HEK293 (cell line): ENCODE measurements around the gene DENND1A.

ENCODE experiments used
- CTCF ChIA-PET: fragments of 350-600 bp; formaldehyde crosslinking; extraction: SDS; loops from one replicate; lab custom pipeline; 2021; ENCODE audit warnings: antibody characterized with exemption; lab: Yijun Ruan, JAX
- POLR2A ChIA-PET: fragments of 300-600 bp; formaldehyde crosslinking; extraction: SDS; loops from one replicate; lab custom pipeline; 2020; ENCODE audit warnings: antibody characterized with exemption, inconsistent platforms; lab: Yijun Ruan, JAX
- H3K27ac ChIP-seq: fragments of 200-500 bp; sonication (Bioruptor generic); 2 replicates; pipeline ENCODE4 v1.5.1; 2014; ENCODE audit warnings: low read depth, low read length, control low read depth, inconsistent platforms; ENCODE audit errors: extremely low read depth
- H3K36me3 ChIP-seq, 2 experiments: fragments of 200-500 bp in 1 of 2; sonication (Bioruptor generic) in 1 of 2; 1 replicate in 1 of 2; 2 replicates in 1 of 2; pipeline ENCODE4 v1.5.1; 2014 to 2017; ENCODE audit warnings: inconsistent platforms in 2 of 2, low read length in 2 of 2; ENCODE audit not compliant: control insufficient read depth in 2 of 2, insufficient read depth in 1 of 2
- H3K4me1 ChIP-seq: fragments of 200-500 bp; sonication (Bioruptor generic); 2 replicates; pipeline ENCODE4 v1.5.1; 2014; ENCODE audit warnings: mild to moderate bottlenecking, low read length, inconsistent platforms; ENCODE audit not compliant: control insufficient read depth, insufficient read depth
- H3K4me3 ChIP-seq: 2 replicates; pipeline ENCODE4 v1.5.1; 2011; ENCODE audit warnings: low read depth, mild to moderate bottlenecking, control low read depth, low read length, moderate library complexity
- H3K9me3 ChIP-seq: fragments of 200-500 bp; sonication (Bioruptor generic); 2 replicates; pipeline ENCODE4 v1.5.1; 2014; ENCODE audit warnings: low read depth, low read length, inconsistent platforms; ENCODE audit not compliant: control insufficient read depth, insufficient read depth
- EGR2 ChIP-seq: fragments of 450-650 bp; formaldehyde crosslinking; IDR thresholded peaks from 2 replicates; pipeline ENCODE4 v1.5.1; 2016; ENCODE audit warnings: low read depth, missing biosample characterization, missing genetic modification characterization
- GLI2 ChIP-seq: fragments of 450-650 bp; formaldehyde crosslinking; IDR thresholded peaks from 2 replicates; pipeline ENCODE4; 2017; ENCODE audit warnings: missing biosample characterization, missing genetic modification characterization, low read depth, borderline replicate concordance
- HOXA7 ChIP-seq: sonication (generic); formaldehyde crosslinking; IDR thresholded peaks from 2 replicates; pipeline ENCODE4 v1.8.1; 2022; ENCODE audit warnings: missing genetic modification reagents, borderline replicate concordance
- KLF16 ChIP-seq: fragments of 450-650 bp; formaldehyde crosslinking; IDR thresholded peaks from 2 replicates; pipeline ENCODE4 v1.5.1; 2017; ENCODE audit warnings: missing biosample characterization, missing genetic modification characterization
- MZF1 ChIP-seq: fragments of 450-650 bp; formaldehyde crosslinking; IDR thresholded peaks from 2 replicates; pipeline ENCODE4 v1.5.1; 2017; ENCODE audit warnings: missing biosample characterization, missing genetic modification characterization, borderline replicate concordance
- PBX3 ChIP-seq: sonication (generic); formaldehyde crosslinking; IDR thresholded peaks from 2 replicates; pipeline ENCODE4 v1.8.1; 2022; ENCODE audit warnings: mild to moderate bottlenecking, moderate library complexity, missing genetic modification reagents
- YY2 ChIP-seq: fragments of 450-650 bp; formaldehyde crosslinking; IDR thresholded peaks from 2 replicates; pipeline ENCODE4 v1.5.1; 2016; ENCODE audit warnings: missing biosample characterization, missing genetic modification characterization
- ZBTB11 ChIP-seq: fragments of 450-650 bp; formaldehyde crosslinking; conservative IDR thresholded peaks from 2 replicates; pipeline ENCODE4 v1.5.1; 2016; ENCODE audit warnings: low read depth, missing biosample characterization, missing genetic modification characterization
- ZFHX2 ChIP-seq: fragments of 450-650 bp; formaldehyde crosslinking; conservative IDR thresholded peaks from 2 replicates; pipeline ENCODE4 v1.5.1; 2016; ENCODE audit warnings: missing biosample characterization, missing genetic modification characterization
- ZNF211 ChIP-seq: fragments of 450-650 bp; formaldehyde crosslinking; IDR thresholded peaks from 2 replicates; pipeline ENCODE4 v1.5.1; 2016; ENCODE audit warnings: low read depth, missing biosample characterization, missing genetic modification characterization
- ZNF221 ChIP-seq: fragments of 450-650 bp; formaldehyde crosslinking; IDR thresholded peaks from 2 replicates; pipeline ENCODE4 v1.5.1; 2017; ENCODE audit warnings: missing biosample characterization, missing genetic modification characterization, borderline replicate concordance
- ZNF223 ChIP-seq: fragments of 450-650 bp; formaldehyde crosslinking; IDR thresholded peaks from 2 replicates; pipeline ENCODE4 v1.5.1; 2016; ENCODE audit warnings: missing biosample characterization, missing genetic modification characterization
- ZNF350 ChIP-seq: fragments of 450-650 bp; formaldehyde crosslinking; IDR thresholded peaks from 2 replicates; pipeline ENCODE4 v1.5.0; 2017; ENCODE audit warnings: missing biosample characterization, mild to moderate bottlenecking, missing genetic modification characterization
- ZNF624 ChIP-seq: fragments of 450-650 bp; formaldehyde crosslinking; IDR thresholded peaks from 2 replicates; pipeline ENCODE4 v1.5.1; 2017; ENCODE audit warnings: missing biosample characterization, missing genetic modification characterization
- ZNF664 ChIP-seq: fragments of 450-650 bp; formaldehyde crosslinking; IDR thresholded peaks from 2 replicates; pipeline ENCODE4 v1.5.1; 2016; ENCODE audit warnings: missing biosample characterization, missing genetic modification characterization
- ZNF670 ChIP-seq: fragments of 450-650 bp; formaldehyde crosslinking; IDR thresholded peaks from 2 replicates; pipeline ENCODE4 v1.5.1; 2016; ENCODE audit warnings: missing biosample characterization, missing genetic modification characterization, low read depth
- ZNF701 ChIP-seq: fragments of 450-650 bp; formaldehyde crosslinking; IDR thresholded peaks from 2 replicates; pipeline ENCODE4 v1.5.1; 2016; ENCODE audit warnings: missing biosample characterization, missing genetic modification characterization
- ZNF704 ChIP-seq: fragments of 450-650 bp; formaldehyde crosslinking; IDR thresholded peaks from 2 replicates; pipeline ENCODE4 v1.5.1; 2016; ENCODE audit warnings: missing biosample characterization, missing genetic modification characterization
- ZNF76 ChIP-seq: fragments of 450-650 bp; formaldehyde crosslinking; IDR thresholded peaks from 2 replicates; pipeline ENCODE4; 2016; ENCODE audit warnings: low read depth, missing biosample characterization, missing genetic modification characterization, borderline replicate concordance
- ZNF768 ChIP-seq: fragments of 450-650 bp; formaldehyde crosslinking; IDR thresholded peaks from 2 replicates; pipeline ENCODE4 v1.5.1; 2018; ENCODE audit warnings: missing biosample characterization, mild to moderate bottlenecking, missing genetic modification characterization
- ZSCAN23 ChIP-seq: fragments of 450-650 bp; formaldehyde crosslinking; IDR thresholded peaks from 2 replicates; pipeline ENCODE4 v1.5.1; 2016; ENCODE audit warnings: missing biosample characterization, missing genetic modification characterization
- TF ChIP-seq, protein P1 (sequence below): fragments of 450-650 bp; formaldehyde crosslinking; IDR thresholded peaks from 2 replicates; pipeline ENCODE4 v1.5.1; 2017; ENCODE audit warnings: missing biosample characterization, missing genetic modification characterization
- TF ChIP-seq, protein P2 (sequence below): fragments of 450-650 bp; formaldehyde crosslinking; IDR thresholded peaks from 2 replicates; pipeline ENCODE4 v1.5.1; 2016; ENCODE audit warnings: missing biosample characterization, missing genetic modification characterization
- TF ChIP-seq, protein P3 (sequence below): fragments of 450-650 bp; formaldehyde crosslinking; IDR thresholded peaks from 2 replicates; pipeline ENCODE4 v1.5.1; 2016; ENCODE audit warnings: missing biosample characterization, missing genetic modification characterization

The DENND1A gene

GRCh38 chr9:123867034-123867433 lies 62.9 kb downstream of the DENND1A start (continued):
- TF ChIP-seq, protein P1, sequence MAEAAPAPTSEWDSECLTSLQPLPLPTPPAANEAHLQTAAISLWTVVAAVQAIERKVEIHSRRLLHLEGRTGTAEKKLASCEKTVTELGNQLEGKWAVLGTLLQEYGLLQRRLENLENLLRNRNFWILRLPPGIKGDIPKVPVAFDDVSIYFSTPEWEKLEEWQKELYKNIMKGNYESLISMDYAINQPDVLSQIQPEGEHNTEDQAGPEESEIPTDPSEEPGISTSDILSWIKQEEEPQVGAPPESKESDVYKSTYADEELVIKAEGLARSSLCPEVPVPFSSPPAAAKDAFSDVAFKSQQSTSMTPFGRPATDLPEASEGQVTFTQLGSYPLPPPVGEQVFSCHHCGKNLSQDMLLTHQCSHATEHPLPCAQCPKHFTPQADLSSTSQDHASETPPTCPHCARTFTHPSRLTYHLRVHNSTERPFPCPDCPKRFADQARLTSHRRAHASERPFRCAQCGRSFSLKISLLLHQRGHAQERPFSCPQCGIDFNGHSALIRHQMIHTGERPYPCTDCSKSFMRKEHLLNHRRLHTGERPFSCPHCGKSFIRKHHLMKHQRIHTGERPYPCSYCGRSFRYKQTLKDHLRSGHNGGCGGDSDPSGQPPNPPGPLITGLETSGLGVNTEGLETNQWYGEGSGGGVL (tag by site-specific recombination) = no peak
- TF ChIP-seq HOXA7 (CRISPR knock-in tag) (no peak), YY2 (tag by site-specific recombination) (no peak), ZNF664 (tag by site-specific recombination) (no peak), ZNF768 (no peak), ZNF624 (no peak), ZNF76 (tag by site-specific recombination) (no peak)

GRCh38 chr9:123866497-123866896 lies 63.4 kb downstream of the DENND1A start:
- Histone ChIP-seq H3K27ac (no peak overlapping the region), H3K4me1 (peaks cover 5% of the 10 kb centered on the region), H3K9me3 (no peaks in the 10 kb centered on the region), H3K4me3 (no peak overlapping the region), H3K36me3 (no peaks in the 10 kb centered on the region)
- ChIA-PET CTCF (interaction anchor here (1.0 kb wide), 1 partner anchor 24 kb away, joined by 3 read pairs; no protein-coding TSS in a partner anchor), POLR2A (no interaction called here)
- TF ChIP-seq ZNF211 (tag by site-specific recombination) = no peak
- no peak for TF ChIP-seq MZF1 (tag by site-specific recombination)
- no peak for TF ChIP-seq HOXA7 (CRISPR knock-in tag)
- no peak for TF ChIP-seq ZNF704 (tag by site-specific recombination)
- TF ChIP-seq ZBTB11 (tag by site-specific recombination) = no peak
- TF ChIP-seq GLI2 (tag by site-specific recombination) = no peak
- TF ChIP-seq, protein P2, sequence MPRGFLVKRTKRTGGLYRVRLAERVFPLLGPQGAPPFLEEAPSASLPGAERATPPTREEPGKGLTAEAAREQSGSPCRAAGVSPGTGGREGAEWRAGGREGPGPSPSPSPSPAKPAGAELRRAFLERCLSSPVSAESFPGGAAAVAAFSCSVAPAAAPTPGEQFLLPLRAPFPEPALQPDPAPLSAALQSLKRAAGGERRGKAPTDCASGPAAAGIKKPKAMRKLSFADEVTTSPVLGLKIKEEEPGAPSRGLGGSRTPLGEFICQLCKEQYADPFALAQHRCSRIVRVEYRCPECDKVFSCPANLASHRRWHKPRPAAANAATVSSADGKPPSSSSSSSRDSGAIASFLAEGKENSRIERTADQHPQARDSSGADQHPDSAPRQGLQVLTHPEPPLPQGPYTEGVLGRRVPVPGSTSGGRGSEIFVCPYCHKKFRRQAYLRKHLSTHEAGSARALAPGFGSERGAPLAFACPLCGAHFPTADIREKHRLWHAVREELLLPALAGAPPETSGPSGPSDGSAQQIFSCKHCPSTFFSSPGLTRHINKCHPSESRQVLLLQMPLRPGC (tag by site-specific recombination) = no peak
- TF ChIP-seq ZNF701 (tag by site-specific recombination) = no peak
- no peak for TF ChIP-seq PBX3 (CRISPR knock-in tag)
- TF ChIP-seq ZSCAN23 (tag by site-specific recombination) = no peak
- TF ChIP-seq, protein P3, sequence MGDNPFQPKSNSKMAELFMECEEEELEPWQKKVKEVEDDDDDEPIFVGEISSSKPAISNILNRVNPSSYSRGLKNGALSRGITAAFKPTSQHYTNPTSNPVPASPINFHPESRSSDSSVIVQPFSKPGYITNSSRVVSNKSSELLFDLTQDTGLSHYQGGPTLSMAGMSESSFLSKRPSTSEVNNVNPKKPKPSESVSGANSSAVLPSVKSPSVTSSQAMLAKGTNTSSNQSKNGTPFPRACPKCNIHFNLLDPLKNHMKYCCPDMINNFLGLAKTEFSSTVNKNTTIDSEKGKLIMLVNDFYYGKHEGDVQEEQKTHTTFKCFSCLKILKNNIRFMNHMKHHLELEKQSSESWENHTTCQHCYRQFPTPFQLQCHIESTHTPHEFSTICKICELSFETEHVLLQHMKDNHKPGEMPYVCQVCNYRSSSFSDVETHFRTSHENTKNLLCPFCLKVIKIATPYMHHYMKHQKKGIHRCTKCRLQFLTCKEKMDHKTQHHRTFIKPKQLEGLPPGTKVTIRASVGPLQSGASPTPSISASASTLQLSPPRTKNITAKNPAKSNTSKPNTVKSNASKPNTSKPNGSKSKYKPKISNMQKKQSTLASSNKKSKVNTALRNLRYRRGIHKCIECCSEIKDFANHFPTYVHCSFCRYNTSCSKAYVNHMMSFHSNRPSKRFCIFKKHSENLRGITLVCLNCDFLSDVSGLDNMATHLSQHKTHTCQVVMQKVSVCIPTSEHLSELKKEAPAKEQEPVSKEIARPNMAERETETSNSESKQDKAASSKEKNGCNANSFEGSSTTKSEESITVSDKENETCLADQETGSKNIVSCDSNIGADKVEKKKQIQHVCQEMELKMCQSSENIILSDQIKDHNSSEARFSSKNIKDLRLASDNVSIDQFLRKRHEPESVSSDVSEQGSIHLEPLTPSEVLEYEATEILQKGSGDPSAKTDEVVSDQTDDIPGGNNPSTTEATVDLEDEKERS = no peak
- no peak for TF ChIP-seq ZNF76 (tag by site-specific recombination)
- no peak for TF ChIP-seq EGR2 (tag by site-specific recombination)
- TF ChIP-seq KLF16 = no peak
- no peak for TF ChIP-seq ZNF350 (tag by site-specific recombination)
- TF ChIP-seq ZNF221 = no peak
- no peak for TF ChIP-seq ZFHX2 (tag by site-specific recombination)
- no peak for TF ChIP-seq ZNF223 (tag by site-specific recombination)
- no peak for TF ChIP-seq ZNF670 (tag by site-specific recombination)
- TF ChIP-seq YY2 (tag by site-specific recombination) = no peak
